ENCODE measurements around the gene MRPS2.

GRCh38 chr9:135485385-135485784 is 15.1 kb upstream of the MRPS2 start:
- TF ChIP-seq POLR2AphosphoS5 (IDR thresholded peaks at IDR 0.05) (no peak), POLR2A (IDR thresholded peaks at IDR 0.05) (no peak)

Measured in spleen (tissue), 3 donors.